EL (cell line): ENCODE results near the gene SPATA18.
A peak's percentile ranks its signal among the peaks of the same experiment; 100 is the strongest.

Experiments used
- DNase-seq: peaks from one replicate; pipeline ENCODE4 v3.0.0-alpha.2; 2016

The SPATA18 gene

GRCh38 chr4:52051213-52051614 lies at the start of gene SPATA18:
SPATA18 (plus strand) TSS chr4:52051304; CDS start chr4:52051705, 401 bp downstream.
- peak; percentile 21 for DNase-seq

GRCh38 chr4:52001616-52002015 lies 49.5 kb upstream of the SPATA18 start:
- DNase-seq, result no peak

- no peak for DNase-seq
These were observed 46.7 kb upstream of the SPATA18 start for GRCh38 chr4:52004414-52004813.

- DNase-seq, result no peak
These were observed 45.4 kb upstream of the SPATA18 start for GRCh38 chr4:52005604-52006273.

GRCh38 chr4:52006887-52007286 lies 44.2 kb upstream of the SPATA18 start:
- DNase-seq, result no peak

- no peak for DNase-seq
These were observed 40.1 kb upstream of the SPATA18 start for GRCh38 chr4:52010986-52011385.

- no peak for DNase-seq
These were observed 38.5 kb upstream of the SPATA18 start for GRCh38 chr4:52012651-52013050.

GRCh38 chr4:52014903-52015302 lies 36.2 kb upstream of the SPATA18 start:
- no peak for DNase-seq

- DNase-seq, result no peak
These were observed 35.7 kb upstream of the SPATA18 start for GRCh38 chr4:52015366-52015765.

GRCh38 chr4:52016981-52017380 lies 34.1 kb upstream of the SPATA18 start:
- no peak for DNase-seq

GRCh38 chr4:52017814-52018213 lies 33.3 kb upstream of the SPATA18 start:
- DNase-seq, result no peak

- DNase-seq, result no peak
These were observed 31.0 kb upstream of the SPATA18 start, which contains the start of gene LRRC66 for GRCh38 chr4:52019936-52020657. LRRC66 (minus strand) TSS chr4:52020363; CDS start chr4:52017613, 2,750 bp downstream.

GRCh38 chr4:52028970-52029369 lies 22.1 kb upstream of the SPATA18 start:
- peak; percentile 85 for DNase-seq

- no peak for DNase-seq
These were observed 19.1 kb upstream of the SPATA18 start for GRCh38 chr4:52032005-52032404.

- DNase-seq, result no peak
These were observed 15.9 kb upstream of the SPATA18 start for GRCh38 chr4:52035190-52035589.

GRCh38 chr4:52036886-52037530 lies 14.1 kb upstream of the SPATA18 start:
- no peak for DNase-seq

- DNase-seq, result peak; percentile 35
These were observed 13.4 kb upstream of the SPATA18 start for GRCh38 chr4:52037689-52038102.

- DNase-seq, result peak; percentile 59
These were observed 12.8 kb upstream of the SPATA18 start, which contains the start of gene SGCB for GRCh38 chr4:52038103-52038912. SGCB (minus strand) TSS chr4:52038299; CDS start chr4:52038259, 40 bp downstream.

- DNase-seq, result no peak
These were observed 6.1 kb upstream of the SPATA18 start for GRCh38 chr4:52045028-52045427.

GRCh38 chr4:52049266-52049665 lies 1.8 kb upstream of the SPATA18 start:
- no peak for DNase-seq

GRCh38 chr4:52051615-52052474 lies 741 bp downstream of the SPATA18 start:
- DNase-seq, result peak; percentile 83

GRCh38 chr4:52052475-52052780 lies 1.3 kb downstream of the SPATA18 start:
- no peak for DNase-seq
